ENCODE results near the gene BAIAP3. TPM values are rescaled to one million over a fixed set of nuclear protein-coding genes. Genes with fewer than 3 reads are reported as not detected.
A peak's percentile ranks its signal among the peaks of the same experiment; 100 is the strongest.
"Not testable (repeated sequence)": the region's sequence is repeated elsewhere in the genome, so short reads cannot be mapped to it uniquely, and the experiment has no call there.

Gene BAIAP3
- total RNA-seq, 4 donors from 2014 or later: 17.9 to 160 (median 29.0) TPM

GRCh38 chr16:1326946-1327618 lies 6.4 kb upstream of the BAIAP3 start:
- peaks cover 0 to 6% (median 0%) of the 10 kb centered on the region in 4 donors for H3K9me3 ChIP-seq
- TF ChIP-seq CTCF (IDR thresholded peaks at IDR 0.05) (no peak), POLR2A (IDR thresholded peaks at IDR 0.05) (no peak)
- H3K4me1 ChIP-seq: peaks cover 0 to 12% (median 9%) of the 10 kb centered on the region in 4 donors
- peaks cover 0 to 31% (median 0%) of the 10 kb centered on the region in 3 donors for H3K36me3 ChIP-seq
- no peak for DNase-seq
- no peaks in the 10 kb centered on the region for H3K27me3 ChIP-seq
- peak overlapping the region in 3 of 4 donors; percentile 16 to 71 (median 32) for H3K27ac ChIP-seq
- H3K4me3 ChIP-seq: no peak overlapping the region

GRCh38 chr16:1327619-1327947 lies 5.9 kb upstream of the BAIAP3 start:
- Histone ChIP-seq H3K9me3 (peaks cover 0 to 6% (median 0%) of the 10 kb centered on the region in 4 donors), H3K27me3 (no peaks in the 10 kb centered on the region), H3K36me3 (peaks cover 0 to 31% (median 0%) of the 10 kb centered on the region in 3 donors), H3K27ac (peak overlapping the region in 1 of 4 donors; percentile 71), H3K4me1 (peaks cover 0 to 17% (median 13%) of the 10 kb centered on the region in 4 donors), H3K4me3 (no peak overlapping the region)
- DNase-seq: no peak
- no peak for TF ChIP-seq CTCF (IDR thresholded peaks at IDR 0.05)
- TF ChIP-seq POLR2A (IDR thresholded peaks at IDR 0.05): no peak

- H3K27me3 ChIP-seq, DNase-seq, H3K9me3 ChIP-seq, H3K4me3 ChIP-seq: not testable (repeated sequence)
- H3K36me3 ChIP-seq: peaks cover 0 to 29% (median 0%) of the 10 kb centered on the region in 3 donors
- peaks cover 0 to 23% (median 19%) of the 10 kb centered on the region in 4 donors for H3K4me1 ChIP-seq
- peak overlapping the region in 1 of 4 donors; percentile 71 for H3K27ac ChIP-seq
Observed at GRCh38 chr16:1328136-1328535, 5.3 kb upstream of the BAIAP3 start.

- H3K27ac ChIP-seq, H3K9me3 ChIP-seq, H3K4me3 ChIP-seq, DNase-seq: not testable (repeated sequence)
- peaks cover 0 to 13% of the 10 kb centered on the region in 2 donors for H3K27me3 ChIP-seq
- H3K36me3 ChIP-seq: peaks cover 0 to 21% (median 0%) of the 10 kb centered on the region in 3 donors
- H3K4me1 ChIP-seq: peaks cover 0 to 31% (median 23%) of the 10 kb centered on the region in 4 donors
Observed at GRCh38 chr16:1328961-1329360, 4.5 kb upstream of the BAIAP3 start.

GRCh38 chr16:1330260-1330914 lies 3.1 kb upstream of the BAIAP3 start:
- no peak for DNase-seq
- Histone ChIP-seq H3K4me3 (no peak overlapping the region), H3K9me3 (peaks cover 0 to 6% (median 0%) of the 10 kb centered on the region in 4 donors), H3K36me3 (peaks cover 0 to 7% (median 0%) of the 10 kb centered on the region in 3 donors), H3K4me1 (peaks cover 0 to 44% (median 27%) of the 10 kb centered on the region in 4 donors), H3K27ac (peak overlapping the region in 2 of 4 donors; percentile 63 to 80), H3K27me3 (peaks cover 0 to 21% of the 10 kb centered on the region in 2 donors)
- TF ChIP-seq CTCF (IDR thresholded peaks at IDR 0.05) (peak in 5 of 6 experiments; percentile 35 to 55 (median 42)), POLR2A (IDR thresholded peaks at IDR 0.05) (no peak)

GRCh38 chr16:1330931-1331711 lies 2.3 kb upstream of the BAIAP3 start:
- Histone ChIP-seq H3K9me3 (peaks cover 0 to 6% (median 0%) of the 10 kb centered on the region in 4 donors), H3K27ac (peak overlapping the region; percentile 63 to 86 (median 76)), H3K4me3 (peak overlapping the region; percentile 44 to 65 (median 58)), H3K27me3 (peaks cover 0 to 21% of the 10 kb centered on the region in 2 donors), H3K36me3 (no peaks in the 10 kb centered on the region), H3K4me1 (peaks cover 0 to 50% (median 30%) of the 10 kb centered on the region in 4 donors)
- DNase-seq: no peak
- TF ChIP-seq POLR2A (IDR thresholded peaks at IDR 0.05) (no peak), CTCF (IDR thresholded peaks at IDR 0.05) (peak in 1 of 6 experiments; percentile 8)

Data from Peyer's patch (tissue), 4 donors.